Colonic mucosa (tissue), 4 donors: ENCODE results near the gene CSNK1E. TPM values are rescaled to one million over a fixed set of nuclear protein-coding genes. Genes with fewer than 3 reads are reported as not detected.

ENCODE experiments used
- DNase-seq: peaks from one replicate; pipeline ENCODE4 v3.0.0-alpha.2; 2020
- H3K27ac ChIP-seq: fragments of 200-600 bp; one replicate; pipeline ENCODE4 v1.8.0; 2021
- H3K27me3 ChIP-seq: fragments of 200-600 bp; one replicate; pipeline ENCODE4 v1.8.0; 2021
- H3K36me3 ChIP-seq: fragments of 200-600 bp; one replicate; pipeline ENCODE4 v1.8.0; 2021
- H3K4me1 ChIP-seq: fragments of 200-600 bp; one replicate; pipeline ENCODE4 v1.8.0; 2021; ENCODE audit warnings: mild to moderate bottlenecking
- H3K4me3 ChIP-seq: fragments of 200-600 bp; one replicate; pipeline ENCODE4 v1.8.0; 2021
- H3K9ac ChIP-seq, 2 donors: one replicate each; pipeline ENCODE4 v1.7.0; 2013; ENCODE audit warnings: control low read depth in 2 of 2, low read depth in 2 of 2, low read length in 2 of 2
- H3K9me3 ChIP-seq: fragments of 200-600 bp; one replicate; pipeline ENCODE4 v1.8.0; 2021
- CTCF ChIP-seq: fragments of 200-600 bp; IDR thresholded peaks from one replicate; pipeline ENCODE4 v1.8.0; 2022; ENCODE audit warnings: antibody characterized with exemption, mild to moderate bottlenecking
- intact Hi-C: fragments of 100-400 bp; cut with DNase I; formaldehyde crosslinking; loops from one replicate; pipeline ENCODE4 v1.14.1; 2022
- total RNA-seq, 2 donors: library from RNA; stranded (reverse); fragmentation: NEBNext Ultra II Directional in 1 of 2; extraction: Animal tissue kit (Norgen Biotek cat#: 25700) in 1 of 2; gene quantifications; one replicate each; pipeline ENCODE4 v1.2.1, GENCODE V29; 2021
- donor health status: healthy.
- donor health status: DM: no; HTN: no; CAD: no.
- donor health status: DM: no; HTN: no; CAD: no.

Gene CSNK1E
- total RNA-seq, 2 donors from 2014 or later = 97.0 to 97.2 TPM

GRCh38 chr22:38305471-38306448 is 11.5 kb downstream of the CSNK1E start:
- TF ChIP-seq CTCF = no peak

GRCh38 chr22:38304526-38304925 is 12.7 kb downstream of the CSNK1E start:
- H3K4me1 ChIP-seq = peaks cover 4% of the 10 kb centered on the region
- H3K4me3 ChIP-seq = no peak overlapping the region
- no peaks in the 10 kb centered on the region for H3K27me3 ChIP-seq
- no peak overlapping the region for H3K27ac ChIP-seq
- H3K36me3 ChIP-seq = peaks cover 17% of the 10 kb centered on the region
- no peaks in the 10 kb centered on the region for H3K9me3 ChIP-seq
- no peak for TF ChIP-seq CTCF
- intact Hi-C loops = no loop called here
- no peak for DNase-seq
- H3K9ac ChIP-seq = no peak overlapping the region

More at GRCh38 chr22:38305471-38306448, 11.5 kb downstream of the CSNK1E start:
- peak overlapping the region; percentile 68 for H3K27ac ChIP-seq
- no peaks in the 10 kb centered on the region for H3K9me3 ChIP-seq
- H3K4me3 ChIP-seq = no peak overlapping the region
- peaks cover 10% of the 10 kb centered on the region for H3K36me3 ChIP-seq
- H3K4me1 ChIP-seq = peaks cover 7% of the 10 kb centered on the region
- DNase-seq = peak; percentile 64
- H3K9ac ChIP-seq = peak overlapping the region; percentile 51 to 72
- no peaks in the 10 kb centered on the region for H3K27me3 ChIP-seq
- intact Hi-C loops = no loop called here

GRCh38 chr22:38303974-38304373 is 13.3 kb downstream of the CSNK1E start:
- no peak for TF ChIP-seq CTCF
- no peak overlapping the region for H3K27ac ChIP-seq
- no peaks in the 10 kb centered on the region for H3K9me3 ChIP-seq
- no peak overlapping the region for H3K9ac ChIP-seq
- H3K4me3 ChIP-seq = no peak overlapping the region
- intact Hi-C loops = no loop called here
- H3K36me3 ChIP-seq = peaks cover 23% of the 10 kb centered on the region
- peaks cover 4% of the 10 kb centered on the region for H3K4me1 ChIP-seq
- no peaks in the 10 kb centered on the region for H3K27me3 ChIP-seq
- no peak for DNase-seq

- H3K36me3 ChIP-seq = peaks cover 31% of the 10 kb centered on the region
- no peaks in the 10 kb centered on the region for H3K27me3 ChIP-seq
- intact Hi-C loops = no loop called here
- H3K27ac ChIP-seq = no peak overlapping the region
- peaks cover 4% of the 10 kb centered on the region for H3K4me1 ChIP-seq
- no peak for TF ChIP-seq CTCF
- H3K4me3 ChIP-seq = no peak overlapping the region
- H3K9me3 ChIP-seq = no peaks in the 10 kb centered on the region
- no peak for DNase-seq
- H3K9ac ChIP-seq = no peak overlapping the region
Measured at GRCh38 chr22:38302906-38303305, 14.3 kb downstream of the CSNK1E start.

- intact Hi-C loops = no loop called here
- no peak for DNase-seq
- Histone ChIP-seq H3K27ac (no peak overlapping the region), H3K9me3 (no peaks in the 10 kb centered on the region), H3K4me3 (no peak overlapping the region), H3K9ac (no peak overlapping the region), H3K27me3 (no peaks in the 10 kb centered on the region), H3K4me1 (peaks cover 4% of the 10 kb centered on the region), H3K36me3 (peaks cover 31% of the 10 kb centered on the region)
- TF ChIP-seq CTCF = no peak
Measured at GRCh38 chr22:38300946-38301345, 16.3 kb downstream of the CSNK1E start.
